A549 treated with Hydrocortisone at 1 μM for 4 hours (cell line): ENCODE data around the gene R3HDML. TPM values are rescaled to one million over a fixed set of nuclear protein-coding genes. Genes with fewer than 3 reads are reported as not detected.

Experiments used
- total RNA-seq: library from RNA; stranded (reverse); fragments of 200-300 nt; extraction: Qiagen RNA extraction; gene quantifications from 5 replicates; pipeline ENCODE4 v1.2.3, GENCODE V29; 2022

R3HDML gene, protein sequence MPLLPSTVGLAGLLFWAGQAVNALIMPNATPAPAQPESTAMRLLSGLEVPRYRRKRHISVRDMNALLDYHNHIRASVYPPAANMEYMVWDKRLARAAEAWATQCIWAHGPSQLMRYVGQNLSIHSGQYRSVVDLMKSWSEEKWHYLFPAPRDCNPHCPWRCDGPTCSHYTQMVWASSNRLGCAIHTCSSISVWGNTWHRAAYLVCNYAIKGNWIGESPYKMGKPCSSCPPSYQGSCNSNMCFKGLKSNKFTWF
- 0.16 to 0.83 TPM (median 0.31 TPM) in 5 replicates for total RNA-seq

DNA sequence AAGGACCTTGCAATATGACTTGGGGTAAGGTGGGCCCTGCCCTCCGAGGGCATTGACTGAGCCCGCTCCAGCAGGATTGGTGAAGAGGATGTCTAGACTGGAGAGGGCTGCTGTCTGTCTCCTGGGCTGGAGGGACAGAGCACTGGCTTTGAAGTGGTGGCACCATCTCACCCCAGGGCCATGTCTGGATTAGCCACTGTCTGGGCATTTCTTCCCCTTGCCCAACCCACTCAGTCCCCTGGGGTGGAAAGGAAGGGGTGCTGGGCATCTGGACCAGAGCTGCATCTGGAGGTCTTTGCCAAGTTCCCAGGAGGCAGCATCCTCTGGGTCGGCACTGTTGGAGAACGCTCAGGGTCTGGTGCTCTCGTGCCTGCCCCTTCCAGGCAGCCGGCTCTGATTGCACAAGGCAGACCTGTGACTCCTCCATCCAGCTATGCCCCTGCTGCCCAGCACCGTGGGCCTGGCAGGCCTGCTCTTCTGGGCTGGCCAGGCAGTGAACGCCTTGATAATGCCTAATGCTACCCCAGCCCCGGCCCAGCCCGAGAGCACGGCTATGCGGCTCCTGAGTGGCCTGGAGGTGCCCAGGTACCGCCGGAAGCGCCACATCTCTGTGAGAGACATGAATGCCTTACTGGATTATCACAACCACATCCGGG lies at the start of gene R3HDML:
Gene R3HDML, plus strand, starts transcription at position 319 of the 656 bp plus-strand sequence. Its CDS starts 115 bp downstream, at position 434.

DNA sequence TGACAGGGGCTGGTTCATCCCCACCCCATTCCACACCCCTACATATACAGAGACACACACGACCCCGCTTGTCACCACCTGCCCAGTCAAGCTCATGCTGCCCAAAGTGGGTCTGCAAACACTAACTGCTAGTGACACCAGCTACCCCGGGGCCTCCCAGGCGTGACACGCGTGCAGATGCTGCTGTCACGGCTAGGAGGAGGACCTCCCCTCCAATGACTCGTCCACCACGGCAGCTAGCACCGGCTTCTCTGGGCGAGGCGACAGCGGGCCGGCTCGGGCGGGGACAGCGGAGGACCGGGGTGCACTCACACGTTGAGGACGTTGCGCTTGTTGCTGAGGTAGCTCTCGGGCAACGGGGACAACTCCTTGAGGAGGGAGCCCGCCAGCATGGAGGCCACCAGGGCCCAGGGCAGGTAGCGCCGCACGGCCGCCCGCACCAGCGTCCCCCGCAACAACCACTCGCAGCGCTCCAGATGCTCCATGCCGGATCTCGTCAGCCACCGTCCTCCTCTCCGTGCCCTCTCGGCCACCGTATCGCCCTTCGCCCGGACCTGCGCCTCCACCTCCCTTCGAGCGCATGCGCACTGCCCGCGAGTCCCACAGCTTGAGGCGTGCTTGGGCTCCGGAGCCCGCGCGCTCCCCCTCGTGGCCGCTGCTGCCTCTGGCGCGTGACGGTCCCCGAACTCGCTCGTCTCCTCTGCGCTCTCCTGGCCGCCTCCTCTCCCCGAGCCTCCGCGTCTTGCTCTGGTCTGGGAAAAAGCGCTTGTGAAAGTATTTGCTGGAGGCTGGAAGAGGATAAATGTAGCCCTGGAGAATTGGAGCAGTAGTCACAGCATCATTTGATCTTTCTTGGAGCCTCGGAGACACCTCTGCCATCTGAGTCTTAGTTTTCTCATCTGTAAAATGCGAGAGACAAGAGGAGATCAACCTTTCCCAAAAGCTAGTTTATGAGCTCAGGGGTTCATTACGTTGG lies 25.9 kb upstream of the R3HDML start, which contains the start of gene FITM2:
Gene FITM2, minus strand, starts transcription at position 539 of the 976 bp plus-strand sequence. Its CDS starts 54 bp downstream, at position 485.

DNA sequence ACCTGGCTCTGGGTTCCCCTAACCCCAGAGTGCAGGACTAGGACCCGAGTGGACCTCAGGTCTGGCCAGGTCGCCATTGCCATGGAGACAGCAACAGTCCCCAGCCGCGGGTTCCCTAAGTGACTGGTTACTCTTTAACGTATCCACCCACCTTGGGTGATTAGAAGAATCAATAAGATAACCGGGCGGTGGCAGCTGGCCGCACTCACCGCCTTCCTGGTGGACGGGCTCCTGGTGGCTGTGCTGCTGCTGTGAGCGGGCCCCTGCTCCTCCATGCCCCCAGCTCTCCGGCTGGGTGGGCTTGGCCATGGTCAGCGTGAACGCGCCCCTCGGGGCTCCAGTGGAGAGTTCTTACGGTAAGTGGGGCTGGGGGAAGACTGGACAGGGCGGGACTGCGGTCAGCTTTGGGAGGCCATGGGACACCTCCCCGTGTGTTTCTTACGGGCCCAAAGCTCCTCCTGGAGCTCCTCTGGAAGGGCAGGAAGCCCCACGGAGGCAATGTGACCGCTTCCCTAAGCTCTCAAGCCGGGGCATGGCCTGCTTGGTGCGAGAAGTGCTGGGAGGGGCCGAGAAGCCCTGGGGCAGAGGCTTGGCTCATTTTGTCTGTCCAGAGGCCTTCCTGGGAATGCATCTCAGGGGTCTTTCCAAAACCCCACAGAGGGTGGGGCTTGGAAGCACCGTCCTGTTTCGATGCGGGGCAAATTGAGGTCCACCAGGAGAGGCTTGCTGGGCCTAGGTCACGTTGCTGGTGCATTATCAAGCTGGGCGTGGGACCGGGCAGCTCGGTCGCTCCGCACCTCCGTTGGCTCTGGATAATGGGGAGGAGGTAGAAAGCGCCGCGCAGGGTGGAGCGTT lies 18.9 kb downstream of the R3HDML start, which contains the start of gene HNF4A:
Gene HNF4A, plus strand, starts transcription at position 202 of the 855 bp plus-strand sequence. Its CDS starts 106 bp downstream, at position 308.

Other genes with a start within 250 kb of the R3HDML start
- gene JPH2, start 149.9 kb upstream of the R3HDML start, total RNA-seq, result 4.8 to 7.7 TPM (median 6.0 TPM) in 5 replicates
- gene OSER1, start 126.3 kb upstream of the R3HDML start, total RNA-seq, result 49.8 to 56.3 TPM (median 54.7 TPM) in 5 replicates
- gene GDAP1L1, start 89.7 kb upstream of the R3HDML start, total RNA-seq, result 0.16 TPM in 1 of 5 replicates, not detected in the others
- 7.7 to 10.9 TPM (median 9.7 TPM) in 5 replicates for gene FITM2, start 25.8 kb upstream of the R3HDML start, total RNA-seq
- 15.4 to 20.8 TPM (median 18.8 TPM) in 5 replicates for gene HNF4A, start 18.7 kb downstream of the R3HDML start, total RNA-seq
- gene TTPAL, start 138.8 kb downstream of the R3HDML start, total RNA-seq, result 12.9 to 18.3 TPM (median 17.0 TPM) in 5 replicates
- gene SERINC3, start 185.0 kb downstream of the R3HDML start, total RNA-seq, result 69.0 to 94.6 TPM (median 85.3 TPM) in 5 replicates
- 30.5 to 38.0 TPM (median 37.5 TPM) in 5 replicates for gene PKIG, start 245.5 kb downstream of the R3HDML start, total RNA-seq